HG03280 (cell line): ENCODE measurements around the gene HELT.
"Not testable (repeated sequence)": the region's sequence is repeated elsewhere in the genome, so short reads cannot be mapped to it uniquely, and the experiment has no call there.

Source experiments
- ATAC-seq: cut with Tn5 transposase; IDR thresholded peaks from one replicate; pipeline ENCODE4 v1.9.1; 2021; ENCODE audit warnings: mild to moderate bottlenecking, moderate library complexity; ENCODE audit not compliant: unreplicated experiment

Gene HELT

GRCh38 chr4:185017964-185018772 lies at the start of gene HELT:
Gene HELT (plus strand): TSS chr4:185018490. CDS start chr4:185018929, 439 bp downstream.
- no peak for ATAC-seq

GRCh38 chr4:184968784-184969201 lies 49.5 kb upstream of the HELT start:
- no peak for ATAC-seq

GRCh38 chr4:184969610-184970009 lies 48.7 kb upstream of the HELT start:
- ATAC-seq = no peak

- ATAC-seq = no peak
These were observed 45.3 kb upstream of the HELT start for GRCh38 chr4:184972991-184973390.

- not testable (repeated sequence) for ATAC-seq
These were observed 41.9 kb upstream of the HELT start for GRCh38 chr4:184976348-184976747.

- ATAC-seq = no peak
These were observed 40.5 kb upstream of the HELT start for GRCh38 chr4:184977747-184978146.

- ATAC-seq = no peak
These were observed 40.1 kb upstream of the HELT start for GRCh38 chr4:184978211-184978610.

- ATAC-seq = no peak
These were observed 38.7 kb upstream of the HELT start for GRCh38 chr4:184979461-184980124.

GRCh38 chr4:184980261-184980660 lies 38.0 kb upstream of the HELT start:
- no peak for ATAC-seq

GRCh38 chr4:184983672-184984356 lies 34.5 kb upstream of the HELT start:
- no peak for ATAC-seq

GRCh38 chr4:184987493-184988031 lies 30.7 kb upstream of the HELT start:
- ATAC-seq = no peak

- ATAC-seq = no peak
These were observed 29.7 kb upstream of the HELT start for GRCh38 chr4:184988611-184989010.

- ATAC-seq = not testable (repeated sequence)
These were observed 29.0 kb upstream of the HELT start for GRCh38 chr4:184989283-184989682.

- ATAC-seq = not testable (repeated sequence)
These were observed 28.2 kb upstream of the HELT start for GRCh38 chr4:184990131-184990530.

- no peak for ATAC-seq
These were observed 26.4 kb upstream of the HELT start for GRCh38 chr4:184991860-184992259.

- ATAC-seq = no peak
These were observed 25.9 kb upstream of the HELT start for GRCh38 chr4:184992422-184992821.

- ATAC-seq = no peak
These were observed 25.0 kb upstream of the HELT start for GRCh38 chr4:184993247-184993646.

GRCh38 chr4:184994010-184994622 lies 24.2 kb upstream of the HELT start:
- no peak for ATAC-seq

- ATAC-seq = no peak
These were observed 23.7 kb upstream of the HELT start for GRCh38 chr4:184994623-184995010.

GRCh38 chr4:184997656-184998055 lies 20.6 kb upstream of the HELT start:
- ATAC-seq = not testable (repeated sequence)

- ATAC-seq = no peak
These were observed 15.5 kb upstream of the HELT start for GRCh38 chr4:185002784-185003183.
